ENCODE data around the gene BCKDK. TPM values are rescaled to one million over a fixed set of nuclear protein-coding genes. Genes with fewer than 3 reads are reported as not detected.

The BCKDK gene
- total RNA-seq, 4 donors from 2014 or later = 26.6 to 45.2 (median 33.2) TPM

- no peak for TF ChIP-seq CTCF (IDR thresholded peaks at IDR 0.05; ENCODE audit: low read depth)
Observed at GRCh38 chr16:31157136-31157535, 49.0 kb downstream of the BCKDK start.

Other genes with a start within 250 kb of the BCKDK start
- 10 to 100 TPM; 15.3 to 34.9 (median 24.3) TPM for gene BCL7C, start 214.3 kb upstream of the BCKDK start, total RNA-seq
- gene CTF1, start 211.8 kb upstream of the BCKDK start, total RNA-seq = 1 to 10 TPM in 2 of 4 donors, under 1 TPM in 1, not detected in 1; 0.85 to 2.9 (median 2.8) TPM
- gene FBXL19, start 184.8 kb upstream of the BCKDK start, total RNA-seq = 1 to 10 TPM; 2.4 to 6.2 (median 4.2) TPM
- gene ORAI3, start 159.3 kb upstream of the BCKDK start, total RNA-seq = 10 to 100 TPM; 13.4 to 41.1 (median 36.3) TPM
- gene SETD1A, start 150.6 kb upstream of the BCKDK start, total RNA-seq = 10 to 100 TPM in 1 of 4 donors, 1 to 10 TPM in 3; 3.9 to 10.5 (median 5.3) TPM
- gene HSD3B7, start 123.2 kb upstream of the BCKDK start, total RNA-seq = 10 to 100 TPM; 18.3 to 73.8 (median 30.0) TPM
- 1 to 10 TPM in 2 of 4 donors, under 1 TPM in 2; 0.49 to 2.2 (median 0.90) TPM for gene STX1B, start 97.7 kb upstream of the BCKDK start, total RNA-seq
- 10 to 100 TPM; 45.7 to 70.7 (median 55.6) TPM for gene STX4, start 74.8 kb upstream of the BCKDK start, total RNA-seq
- 10 to 100 TPM in 1 of 4 donors, 1 to 10 TPM in 3; 7.3 to 10.7 (median 7.6) TPM for gene ZNF668, start 34.1 kb upstream of the BCKDK start, total RNA-seq
- 10 to 100 TPM in 3 of 4 donors, 1 to 10 TPM in 1; 8.3 to 15.6 (median 14.9) TPM for gene ZNF646, start 34.0 kb upstream of the BCKDK start, total RNA-seq
- gene PRSS53, start 19.4 kb upstream of the BCKDK start, total RNA-seq = 1 to 10 TPM; 1.5 to 3.2 (median 1.8) TPM
- 100 to 1,000 TPM in 2 of 4 donors, 10 to 100 TPM in 2; 53.3 to 129 (median 94.6) TPM for gene VKORC1, start 13.6 kb upstream of the BCKDK start, total RNA-seq
- 10 to 100 TPM; 42.3 to 71.2 (median 51.9) TPM for gene KAT8, start 9.3 kb downstream of the BCKDK start, total RNA-seq
- gene PRSS8, start 27.3 kb downstream of the BCKDK start, total RNA-seq = 1 to 10 TPM in 1 of 4 donors, not detected in 3; 1.4 TPM
- 10 to 100 TPM in 2 of 4 donors, 1 to 10 TPM in 2; 2.6 to 11.3 (median 8.3) TPM for gene PRSS36, start 41.7 kb downstream of the BCKDK start, total RNA-seq
- 10 to 100 TPM; 53.7 to 92.5 (median 66.2) TPM for gene FUS, start 71.8 kb downstream of the BCKDK start, total RNA-seq
- 10 to 100 TPM; 27.1 to 88.4 (median 49.7) TPM for gene PYCARD, start 94.4 kb downstream of the BCKDK start, total RNA-seq
- not detected for gene TRIM72, start 105.7 kb downstream of the BCKDK start, total RNA-seq
- not detected for gene PYDC1, start 108.7 kb downstream of the BCKDK start, total RNA-seq
- 10 to 100 TPM; 12.4 to 72.2 (median 29.8) TPM for gene ITGAM, start 151.6 kb downstream of the BCKDK start, total RNA-seq
- 100 to 1,000 TPM in 1 of 4 donors, 1 to 10 TPM in 3; 4.7 to 158 (median 7.3) TPM for gene ITGAX, start 246.8 kb downstream of the BCKDK start, total RNA-seq